Caco-2 (cell line): ENCODE results near the gene FARP1. TPM values are rescaled to one million over a fixed set of nuclear protein-coding genes. Genes with fewer than 3 reads are reported as not detected.

Source experiments
- BruUV-seq: library from RNA; stranded (reverse); fragments of 400-500 nt; replicated peaks from 2 replicates; lab custom pipeline; 2021; lab: Mats Ljungman, UMichigan
- CTCF ChIA-PET: fragments of 300-600 bp; sonication (Branson Sonifier 250); formaldehyde crosslinking; loops from one replicate; lab custom pipeline; 2022; ENCODE audit warnings: antibody characterized with exemption; lab: Charles Lee
- POLR2A ChIA-PET: fragments of 300-600 bp; sonication (Branson Sonifier 250); formaldehyde crosslinking; loops from one replicate; lab custom pipeline; 2022; ENCODE audit warnings: antibody characterized with exemption; lab: Charles Lee
- DNase-seq, 2 experiments: peaks; one replicate each; pipeline versions ENCODE4 v3.0.0 to v3.0.0-alpha.2; 2020 to 2022
- H3K27me3 ChIP-seq: replicated peaks from 2 replicates; pipeline ENCODE4 v1.6.0; 2011; ENCODE audit warnings: low read length; ENCODE audit not compliant: control insufficient read depth, insufficient read depth
- H3K36me3 ChIP-seq: 2 replicates; pipeline ENCODE4 v1.5.1; 2011; ENCODE audit warnings: low read length; ENCODE audit not compliant: control insufficient read depth, insufficient read depth
- H3K4me1 ChIP-seq: fragments of 250-450 bp; sonication (Bioruptor Pico); 2 replicates; pipeline ENCODE4 v1.5.1; 2020; ENCODE audit warnings: mild to moderate bottlenecking
- H3K4me3 ChIP-seq: 2 replicates; pipeline ENCODE4 v1.5.1; 2011; ENCODE audit warnings: low read depth, mild to moderate bottlenecking, control low read depth, low read length
- H3K9me3 ChIP-seq: fragments of 250-450 bp; sonication (Bioruptor Pico); 2 replicates; pipeline ENCODE4 v1.5.1; 2020; ENCODE audit warnings: mild to moderate bottlenecking, moderate library complexity
- H3K27ac Mint-ChIP-seq: one replicate; pipeline ENCODE4 v1.8.0; 2022; ENCODE audit warnings: mixed read lengths; ENCODE audit not compliant: unreplicated experiment
- H3K27me3 Mint-ChIP-seq: one replicate; pipeline ENCODE4 v1.8.0; 2022; ENCODE audit warnings: mixed read lengths; ENCODE audit not compliant: insufficient read depth, unreplicated experiment
- H3K36me3 Mint-ChIP-seq: one replicate; pipeline ENCODE4 v1.8.0; 2022; ENCODE audit warnings: mild to moderate bottlenecking, mixed read lengths; ENCODE audit not compliant: insufficient read depth, unreplicated experiment
- H3K4me1 Mint-ChIP-seq: one replicate; pipeline ENCODE4 v1.8.0; 2022; ENCODE audit warnings: low read depth, mixed read lengths; ENCODE audit not compliant: unreplicated experiment
- H3K4me3 Mint-ChIP-seq: one replicate; pipeline ENCODE4 v1.8.0; 2022; ENCODE audit warnings: mild to moderate bottlenecking, moderate library complexity, mixed read lengths; ENCODE audit not compliant: unreplicated experiment
- H3K9me3 Mint-ChIP-seq: one replicate; pipeline ENCODE4 v1.8.0; 2022; ENCODE audit warnings: mixed read lengths; ENCODE audit not compliant: unreplicated experiment
- intact Hi-C: fragments of 100-400 bp; cut with micrococcal nuclease; formaldehyde crosslinking; loops from one replicate; pipeline ENCODE4 v1.10.0; 2022; ENCODE audit not compliant: unreplicated experiment
- total RNA-seq: library from RNA; stranded (reverse); gene quantifications from 2 replicates; pipeline ENCODE4 v1.2.3, GENCODE V29; 2022
- TF ChIP-seq, protein P1 (sequence below), 2 experiments: fragments of 200-600 bp in 1 of 2; IDR thresholded peaks; 1 replicate in 1 of 2; 2 replicates in 1 of 2; pipeline versions ENCODE4 v1.5.1 to v1.8.0; 2011 to 2022; ENCODE audit warnings: antibody characterized with exemption in 1 of 2, control low read depth in 1 of 2, inconsistent platforms in 1 of 2, low read depth in 1 of 2, low read length in 1 of 2, mild to moderate bottlenecking in 1 of 2, moderate library complexity in 1 of 2; ENCODE audit not compliant: insufficient read depth in 1 of 2, severe bottlenecking in 1 of 2, unreplicated experiment in 1 of 2

The FARP1 gene
- total RNA-seq, 1 experiment from 2014 or later: 189 TPM

DNA sequence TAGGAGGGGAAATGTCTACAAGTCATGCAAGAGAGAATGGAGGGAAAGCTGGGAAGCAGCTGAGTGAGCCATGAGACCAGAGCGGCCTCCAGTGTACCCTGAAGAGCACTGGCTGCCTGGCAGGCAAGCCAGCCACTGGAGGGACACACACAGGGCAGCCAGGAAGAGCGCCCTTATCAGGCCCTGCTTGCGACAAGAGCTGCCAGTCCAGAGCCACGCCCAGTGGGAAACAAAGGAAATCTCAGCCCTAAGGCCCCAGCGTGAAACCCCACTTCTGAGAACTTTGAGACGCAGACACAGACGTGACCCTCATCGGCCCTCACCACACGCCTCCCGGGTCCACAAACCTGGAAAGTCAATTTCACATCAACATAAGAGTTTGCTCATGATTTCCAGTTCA, 329.0 kb downstream of the FARP1 start:
- Mint-ChIP-seq H3K27ac (no peak overlapping the region), H3K9me3 (peaks cover 11% of the 10 kb centered on the region), H3K4me1 (peaks cover 19% of the 10 kb centered on the region), H3K27me3 (no peaks in the 10 kb centered on the region), H3K4me3 (no peak overlapping the region), H3K36me3 (peaks cover 87% of the 10 kb centered on the region)
- Histone ChIP-seq H3K4me3 (no peak overlapping the region), H3K27me3 (no peaks in the 10 kb centered on the region), H3K36me3 (peaks cover 5% of the 10 kb centered on the region), H3K4me1 (no peaks in the 10 kb centered on the region; the same call in 1 of the 2 replicates), H3K9me3 (no peaks in the 10 kb centered on the region)
- intact Hi-C loops: no loop called here
- CTCF ChIA-PET: interaction anchor here (0.6 kb wide), 1 partner anchor 8 kb away, joined by 4 read pairs; no protein-coding TSS in a partner anchor
- no TSS peak for BruUV-seq
- TF ChIP-seq, protein P1, sequence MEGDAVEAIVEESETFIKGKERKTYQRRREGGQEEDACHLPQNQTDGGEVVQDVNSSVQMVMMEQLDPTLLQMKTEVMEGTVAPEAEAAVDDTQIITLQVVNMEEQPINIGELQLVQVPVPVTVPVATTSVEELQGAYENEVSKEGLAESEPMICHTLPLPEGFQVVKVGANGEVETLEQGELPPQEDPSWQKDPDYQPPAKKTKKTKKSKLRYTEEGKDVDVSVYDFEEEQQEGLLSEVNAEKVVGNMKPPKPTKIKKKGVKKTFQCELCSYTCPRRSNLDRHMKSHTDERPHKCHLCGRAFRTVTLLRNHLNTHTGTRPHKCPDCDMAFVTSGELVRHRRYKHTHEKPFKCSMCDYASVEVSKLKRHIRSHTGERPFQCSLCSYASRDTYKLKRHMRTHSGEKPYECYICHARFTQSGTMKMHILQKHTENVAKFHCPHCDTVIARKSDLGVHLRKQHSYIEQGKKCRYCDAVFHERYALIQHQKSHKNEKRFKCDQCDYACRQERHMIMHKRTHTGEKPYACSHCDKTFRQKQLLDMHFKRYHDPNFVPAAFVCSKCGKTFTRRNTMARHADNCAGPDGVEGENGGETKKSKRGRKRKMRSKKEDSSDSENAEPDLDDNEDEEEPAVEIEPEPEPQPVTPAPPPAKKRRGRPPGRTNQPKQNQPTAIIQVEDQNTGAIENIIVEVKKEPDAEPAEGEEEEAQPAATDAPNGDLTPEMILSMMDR (IDR thresholded peaks at IDR 0.05; ENCODE audit: insufficient read depth in 1 of 2, low read depth in 1 of 2, low read length in 1 of 2, severe bottlenecking in 1 of 2, unreplicated experiment in 1 of 2): no peak
- POLR2A ChIA-PET: no interaction called here
- DNase-seq: no peak

DNA sequence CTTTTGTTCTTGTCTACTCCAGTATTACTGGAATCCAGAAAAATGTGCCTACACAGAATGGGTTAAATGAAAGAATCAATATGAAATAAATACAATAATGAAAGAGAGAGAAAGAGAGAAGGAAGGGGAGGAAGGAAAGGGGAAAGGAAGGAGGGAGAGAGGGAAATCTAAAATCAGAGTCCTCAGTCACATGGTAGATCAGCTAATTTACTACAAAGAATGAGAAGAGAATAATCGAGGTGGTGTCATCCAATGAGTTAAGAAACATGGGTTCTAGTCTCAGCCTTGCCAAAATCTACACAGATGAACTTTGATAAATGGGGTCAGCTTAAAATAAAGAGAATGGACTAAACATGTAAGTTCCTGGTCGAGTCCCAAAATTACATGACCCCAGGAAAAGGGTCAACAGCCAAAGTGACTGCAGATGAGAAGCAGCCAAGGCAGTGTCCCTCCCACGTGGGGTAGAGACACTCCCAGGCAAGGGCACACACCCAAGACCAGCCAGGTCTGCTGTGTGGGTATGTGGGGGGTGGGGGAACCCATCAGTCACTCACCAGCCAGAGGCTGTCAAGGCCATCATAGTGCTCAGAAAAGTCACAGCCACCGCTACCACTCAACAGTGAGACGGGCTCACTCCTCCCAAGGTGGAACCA, 330.4 kb downstream of the FARP1 start:
- Histone ChIP-seq H3K27me3 (no peaks in the 10 kb centered on the region), H3K4me3 (no peak overlapping the region), H3K9me3 (no peaks in the 10 kb centered on the region), H3K4me1 (no peaks in the 10 kb centered on the region; the same call in 1 of the 2 replicates), H3K36me3 (peaks cover 5% of the 10 kb centered on the region)
- intact Hi-C loops: no loop called here
- peaks cover 11% of the 10 kb centered on the region for H3K9me3 Mint-ChIP-seq
- H3K4me3 Mint-ChIP-seq: no peak overlapping the region
- DNase-seq: no peak
- ChIA-PET POLR2A (no interaction called here), CTCF (no interaction called here)
- peaks cover 32% of the 10 kb centered on the region for H3K4me1 Mint-ChIP-seq
- H3K36me3 Mint-ChIP-seq: peaks cover 87% of the 10 kb centered on the region
- peak overlapping the region; percentile 19 for H3K27ac Mint-ChIP-seq
- BruUV-seq: no TSS peak
- H3K27me3 Mint-ChIP-seq: no peaks in the 10 kb centered on the region
- TF ChIP-seq, protein P1 (IDR thresholded peaks at IDR 0.05; ENCODE audit: insufficient read depth in 1 of 2, low read depth in 1 of 2, low read length in 1 of 2, severe bottlenecking in 1 of 2, unreplicated experiment in 1 of 2): no peak

DNA sequence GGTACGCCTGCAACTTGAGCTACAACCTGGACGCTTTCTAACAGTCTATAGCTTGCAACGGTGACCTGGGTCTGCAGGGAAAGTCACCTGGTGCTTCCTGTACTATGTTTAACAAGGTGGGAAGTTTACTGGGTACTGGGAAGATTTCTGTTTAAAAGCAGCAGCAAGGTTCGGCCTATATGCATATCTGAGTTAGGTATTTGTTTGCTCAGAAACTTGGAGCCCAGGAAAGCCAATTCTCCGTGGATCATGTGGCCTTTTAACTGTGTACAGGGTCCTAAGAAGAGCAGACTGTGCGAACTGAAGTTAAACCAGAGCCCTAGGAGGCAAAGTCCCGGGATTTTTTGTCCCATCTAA, 330.9 kb downstream of the FARP1 start:
- no peak for DNase-seq
- no TSS peak for BruUV-seq
- Mint-ChIP-seq H3K27ac (no peak overlapping the region), H3K27me3 (no peaks in the 10 kb centered on the region), H3K4me3 (no peak overlapping the region), H3K9me3 (peaks cover 11% of the 10 kb centered on the region), H3K4me1 (peaks cover 38% of the 10 kb centered on the region), H3K36me3 (peaks cover 87% of the 10 kb centered on the region)
- peaks cover 5% of the 10 kb centered on the region for H3K36me3 ChIP-seq
- H3K9me3 ChIP-seq: no peaks in the 10 kb centered on the region
- ChIA-PET POLR2A (no interaction called here), CTCF (no interaction called here)
- no peaks in the 10 kb centered on the region for H3K27me3 ChIP-seq
- no peak overlapping the region for H3K4me3 ChIP-seq
- TF ChIP-seq, protein P1 (IDR thresholded peaks at IDR 0.05; ENCODE audit: insufficient read depth in 1 of 2, low read depth in 1 of 2, low read length in 1 of 2, severe bottlenecking in 1 of 2, unreplicated experiment in 1 of 2): no peak
- intact Hi-C loops: no loop called here
- no peaks in the 10 kb centered on the region; the same call in 1 of the 2 replicates for H3K4me1 ChIP-seq
